Measurements from ENCODE around the gene SUSD3. TPM values are rescaled to one million over a fixed set of nuclear protein-coding genes. Genes with fewer than 3 reads are reported as not detected.

SUSD3 gene
- total and polyA plus RNA-seq, 2 donors from 2014 or later = 12.2 to 34.6 TPM

GRCh38 chr9:93068956-93069355 is 10.5 kb downstream of the SUSD3 start:
- intact Hi-C loops (cut with DNase I) = no loop called here
- Histone ChIP-seq H3K36me3 (ENCODE audit: control insufficient read depth in 2 of 3, insufficient read depth in 3 of 3, low read length in 3 of 3) (no peaks in the 10 kb centered on the region), H3K4me1 (ENCODE audit: control insufficient read depth in 2 of 3, insufficient read depth in 2 of 3, low read depth in 1 of 3, low read length in 3 of 3) (peaks cover 0 to 6% (median 5%) of the 10 kb centered on the region in 3 donors), H3K4me3 (ENCODE audit: low read length in 3 of 3) (no peak overlapping the region), H3K27ac (ENCODE audit: low read depth in 2 of 2, low read length in 2 of 2) (no peak overlapping the region), H3K9ac (ENCODE audit: low read length in 3 of 3) (no peak overlapping the region), H3K9me3 (ENCODE audit: control insufficient read depth in 2 of 3, insufficient read depth in 1 of 3, low read length in 3 of 3) (no peaks in the 10 kb centered on the region), H3K27me3 (ENCODE audit: control insufficient read depth, insufficient read depth, low read length) (no peaks in the 10 kb centered on the region)
- no peak for DNase-seq
- FAIRE-seq = no peak
- TF ChIP-seq CTCF (IDR thresholded peaks at IDR 0.05; ENCODE audit: borderline replicate concordance, extremely low read depth, insufficient read depth) = no peak

DNA sequence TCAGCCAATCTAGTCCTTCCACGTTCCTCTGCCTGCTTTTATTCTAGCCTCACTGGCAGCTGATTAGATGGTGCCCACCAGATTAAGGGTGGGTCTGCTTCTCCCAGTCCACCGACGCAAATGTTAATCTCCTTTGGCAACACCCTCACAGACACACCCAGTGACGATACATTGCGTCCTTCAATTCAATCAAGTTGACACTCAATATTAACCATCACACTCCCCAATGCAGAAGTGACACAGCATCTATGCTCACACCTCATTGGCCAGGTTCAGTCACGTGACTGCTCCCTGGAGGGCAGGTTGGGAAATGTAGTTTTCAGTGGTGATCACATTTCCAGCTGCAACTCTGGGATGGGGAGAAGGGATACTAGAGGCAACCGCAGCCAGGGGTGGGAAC is 13.0 kb downstream of the SUSD3 start:
- Histone ChIP-seq H3K4me3 (ENCODE audit: low read length in 3 of 3) (no peak overlapping the region), H3K27me3 (ENCODE audit: control insufficient read depth, insufficient read depth, low read length) (no peaks in the 10 kb centered on the region), H3K9ac (ENCODE audit: low read length in 3 of 3) (no peak overlapping the region), H3K9me3 (ENCODE audit: control insufficient read depth in 2 of 3, insufficient read depth in 1 of 3, low read length in 3 of 3) (no peaks in the 10 kb centered on the region), H3K4me1 (ENCODE audit: control insufficient read depth in 2 of 3, insufficient read depth in 2 of 3, low read depth in 1 of 3, low read length in 3 of 3) (peaks cover 0 to 6% (median 5%) of the 10 kb centered on the region in 3 donors), H3K27ac (ENCODE audit: low read depth in 2 of 2, low read length in 2 of 2) (no peak overlapping the region), H3K36me3 (ENCODE audit: control insufficient read depth in 2 of 3, insufficient read depth in 3 of 3, low read length in 3 of 3) (no peaks in the 10 kb centered on the region)
- TF ChIP-seq CTCF (IDR thresholded peaks at IDR 0.05; ENCODE audit: borderline replicate concordance, extremely low read depth, insufficient read depth) = no peak
- DNase-seq = no peak
- intact Hi-C loops (cut with DNase I) = no loop called here
- no peak for FAIRE-seq

DNA sequence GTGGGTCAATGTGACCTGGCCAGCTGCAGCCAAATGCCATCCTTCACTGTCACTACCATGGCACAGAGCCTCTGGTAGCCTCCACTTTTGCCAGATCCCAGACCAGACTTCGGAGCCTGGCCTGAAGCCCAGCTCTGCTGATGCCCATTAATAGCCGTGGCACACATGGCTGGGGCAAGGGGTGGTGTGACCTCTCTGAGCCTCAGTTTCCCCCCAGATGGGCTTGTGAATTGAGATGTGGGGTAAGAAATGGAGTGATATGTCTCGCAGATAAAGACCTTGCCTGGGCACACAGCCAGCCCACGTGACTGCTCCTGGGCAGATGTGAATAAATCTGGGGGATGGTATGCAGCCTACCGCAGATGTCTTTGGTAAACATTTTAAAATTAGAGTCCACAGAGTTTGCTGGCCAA is 13.9 kb downstream of the SUSD3 start:
- no peaks in the 10 kb centered on the region for H3K9me3 ChIP-seq (ENCODE audit: control insufficient read depth in 2 of 3, insufficient read depth in 1 of 3, low read length in 3 of 3)
- no peaks in the 10 kb centered on the region for H3K36me3 ChIP-seq (ENCODE audit: control insufficient read depth in 2 of 3, insufficient read depth in 3 of 3, low read length in 3 of 3)
- no peak overlapping the region for H3K27ac ChIP-seq (ENCODE audit: low read depth in 2 of 2, low read length in 2 of 2)
- intact Hi-C loops (cut with DNase I) = no loop called here
- FAIRE-seq (no peak), DNase-seq (peak in 1 of 5 donors; percentile 39)
- no peak overlapping the region for H3K9ac ChIP-seq (ENCODE audit: low read length in 3 of 3)
- H3K4me1 ChIP-seq (ENCODE audit: control insufficient read depth in 2 of 3, insufficient read depth in 2 of 3, low read depth in 1 of 3, low read length in 3 of 3) = peaks cover 0 to 6% (median 5%) of the 10 kb centered on the region in 3 donors
- no peak for TF ChIP-seq CTCF (IDR thresholded peaks at IDR 0.05; ENCODE audit: borderline replicate concordance, extremely low read depth, insufficient read depth)
- no peak overlapping the region for H3K4me3 ChIP-seq (ENCODE audit: low read length in 3 of 3)
- no peaks in the 10 kb centered on the region for H3K27me3 ChIP-seq (ENCODE audit: control insufficient read depth, insufficient read depth, low read length)

Measured in kidney (tissue), 14 donors.